DOHH2 (cell line): ENCODE data around the gene WWP2.
"Not testable (repeated sequence)": the region's sequence is repeated elsewhere in the genome, so short reads cannot be mapped to it uniquely, and the experiment has no call there.

Experiments used
- CTCF ChIP-seq: fragments of 200-600 bp; sonication (generic); IDR thresholded peaks from one replicate; pipeline ENCODE4 v1.5.1; 2014; ENCODE audit warnings: antibody characterized with exemption, mild to moderate bottlenecking, low read depth, low read length; ENCODE audit not compliant: poor library complexity, severe bottlenecking
- EZH2phosphoT487 ChIP-seq: fragments of 200-600 bp; sonication (generic); IDR thresholded peaks from 2 replicates; pipeline ENCODE4 v1.6.1; 2017; ENCODE audit warnings: borderline replicate concordance, mild to moderate bottlenecking, antibody characterized with exemption, low read length, moderate library complexity, mixed read lengths

DNA sequence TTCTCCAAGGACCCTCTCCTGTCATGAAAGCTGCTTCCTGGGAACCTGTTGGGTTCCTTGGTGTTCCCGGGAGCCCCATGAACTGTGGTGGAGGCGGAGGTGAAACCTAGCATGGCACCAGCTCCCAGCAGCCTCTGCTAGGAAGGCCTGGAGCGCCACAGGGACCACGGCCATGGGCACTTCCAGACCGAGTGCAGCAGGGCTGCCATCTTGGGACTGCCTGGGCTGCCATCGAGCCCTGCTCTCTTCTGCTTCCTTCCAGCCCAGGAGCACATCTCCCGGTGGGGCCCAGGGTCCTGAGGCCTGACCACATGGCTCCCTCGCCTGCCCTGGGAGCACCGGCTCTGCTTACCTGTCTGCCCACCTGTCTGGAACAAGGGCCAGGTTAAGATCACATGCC lies 201.2 kb downstream of the WWP2 start:
- not testable (repeated sequence) for TF ChIP-seq EZH2phosphoT487, CTCF
